ENCODE measurements around the gene PLCB1. TPM values are rescaled to one million over a fixed set of nuclear protein-coding genes. Genes with fewer than 3 reads are reported as not detected.
A peak's percentile ranks its signal among the peaks of the same experiment; 100 is the strongest.

Gene PLCB1
- total RNA-seq (2022), result 6.0 and 7.6 TPM in 2 replicates
- Bru-seq, nascent RNA, result percentile 44 among the genes with signal in this experiment
- percentile 32 among the genes with signal in this experiment for BruChase-seq, experiment 1, labeled RNA remaining after a 6-hour chase
- percentile 28 among the genes with signal in this experiment for BruChase-seq, experiment 2, labeled RNA remaining after a 2-hour chase
- long read RNA-seq, partial matches to known transcripts, result 1 of 1 reads
- long read RNA-seq, other reads (novel, unspliced or antisense), result 0 of 1 reads

GRCh38 chr20:8131598-8132483, at the start of gene PLCB1:
TSS of gene PLCB1 (plus strand) at chr20:8132266. CDS start at chr20:8132652, 386 bp downstream.
- Mint-ChIP-seq H3K27me3 (ENCODE audit: unreplicated experiment) (peaks cover 61% of the 10 kb centered on the region), H3K36me3 (ENCODE audit: insufficient read depth, unreplicated experiment) (peaks cover 11% of the 10 kb centered on the region), H3K4me1 (ENCODE audit: low read depth, unreplicated experiment) (no peaks in the 10 kb centered on the region), H3K4me3 (ENCODE audit: low read depth, unreplicated experiment) (peak within 1 kb of the TSS; percentile 68), H3K9me3 (ENCODE audit: low read depth, unreplicated experiment) (no peaks in the 10 kb centered on the region), H3K27ac (ENCODE audit: unreplicated experiment) (no peak within 1 kb of the TSS)
- no TSS peak for BruUV-seq (replicated peaks)
- intact Hi-C loops (cut with micrococcal nuclease; ENCODE audit: unreplicated experiment), result loop anchor here (1.0 to 5.0 kb wide), 4 partner anchors 173 to 590 kb away; no protein-coding TSS in a partner anchor
- DNase-seq, result peak; percentile 77
- CTCF ChIA-PET, result interaction anchor here (0.7 to 1.4 kb wide), 4 partner anchors 195 to 590 kb away, joined by 3 to 7 read pairs (median 4); no protein-coding TSS in a partner anchor
- TF ChIP-seq, protein P1, sequence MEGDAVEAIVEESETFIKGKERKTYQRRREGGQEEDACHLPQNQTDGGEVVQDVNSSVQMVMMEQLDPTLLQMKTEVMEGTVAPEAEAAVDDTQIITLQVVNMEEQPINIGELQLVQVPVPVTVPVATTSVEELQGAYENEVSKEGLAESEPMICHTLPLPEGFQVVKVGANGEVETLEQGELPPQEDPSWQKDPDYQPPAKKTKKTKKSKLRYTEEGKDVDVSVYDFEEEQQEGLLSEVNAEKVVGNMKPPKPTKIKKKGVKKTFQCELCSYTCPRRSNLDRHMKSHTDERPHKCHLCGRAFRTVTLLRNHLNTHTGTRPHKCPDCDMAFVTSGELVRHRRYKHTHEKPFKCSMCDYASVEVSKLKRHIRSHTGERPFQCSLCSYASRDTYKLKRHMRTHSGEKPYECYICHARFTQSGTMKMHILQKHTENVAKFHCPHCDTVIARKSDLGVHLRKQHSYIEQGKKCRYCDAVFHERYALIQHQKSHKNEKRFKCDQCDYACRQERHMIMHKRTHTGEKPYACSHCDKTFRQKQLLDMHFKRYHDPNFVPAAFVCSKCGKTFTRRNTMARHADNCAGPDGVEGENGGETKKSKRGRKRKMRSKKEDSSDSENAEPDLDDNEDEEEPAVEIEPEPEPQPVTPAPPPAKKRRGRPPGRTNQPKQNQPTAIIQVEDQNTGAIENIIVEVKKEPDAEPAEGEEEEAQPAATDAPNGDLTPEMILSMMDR (IDR thresholded peaks at IDR 0.05; ENCODE audit: unreplicated experiment), result peak; percentile 71

DNA sequence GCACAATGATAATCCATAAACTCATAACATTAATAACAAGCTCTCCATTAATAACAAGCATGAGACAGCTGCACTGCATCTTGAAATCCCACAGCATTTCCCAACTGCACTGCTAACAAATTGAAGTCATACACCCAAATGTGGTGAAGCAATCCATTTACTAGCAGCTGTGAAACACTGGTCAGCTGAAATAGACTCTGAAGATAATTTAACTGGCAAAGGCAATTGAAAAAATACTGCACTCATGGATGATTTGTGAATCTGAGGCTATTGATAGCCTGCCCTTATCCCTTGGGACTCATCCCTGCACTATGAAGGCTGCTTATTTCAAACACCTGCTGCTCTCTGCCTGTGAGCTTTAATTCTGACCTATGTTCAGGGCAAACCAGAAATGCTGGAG, 49.1 kb upstream of the PLCB1 start:
- Mint-ChIP-seq H3K27ac (ENCODE audit: unreplicated experiment) (no peak overlapping the region), H3K4me1 (ENCODE audit: low read depth, unreplicated experiment) (no peaks in the 10 kb centered on the region), H3K9me3 (ENCODE audit: low read depth, unreplicated experiment) (no peaks in the 10 kb centered on the region), H3K27me3 (ENCODE audit: unreplicated experiment) (no peaks in the 10 kb centered on the region), H3K4me3 (ENCODE audit: low read depth, unreplicated experiment) (no peak overlapping the region), H3K36me3 (ENCODE audit: insufficient read depth, unreplicated experiment) (no peaks in the 10 kb centered on the region)
- CTCF ChIA-PET, result no interaction called here
- intact Hi-C loops (cut with micrococcal nuclease; ENCODE audit: unreplicated experiment), result no loop called here
- no peak for DNase-seq
- TF ChIP-seq, protein P1 (IDR thresholded peaks at IDR 0.05; ENCODE audit: unreplicated experiment), result no peak
- no TSS peak for BruUV-seq (replicated peaks)

- CTCF ChIA-PET, result no interaction called here
- H3K27me3 Mint-ChIP-seq (ENCODE audit: unreplicated experiment), result no peaks in the 10 kb centered on the region
- no peak overlapping the region for H3K4me3 Mint-ChIP-seq (ENCODE audit: low read depth, unreplicated experiment)
- H3K4me1 Mint-ChIP-seq (ENCODE audit: low read depth, unreplicated experiment), result peaks cover 6% of the 10 kb centered on the region
- no peak for DNase-seq
- H3K36me3 Mint-ChIP-seq (ENCODE audit: insufficient read depth, unreplicated experiment), result no peaks in the 10 kb centered on the region
- H3K9me3 Mint-ChIP-seq (ENCODE audit: low read depth, unreplicated experiment), result no peaks in the 10 kb centered on the region
- no peak overlapping the region for H3K27ac Mint-ChIP-seq (ENCODE audit: unreplicated experiment)
- no TSS peak for BruUV-seq (replicated peaks)
- TF ChIP-seq, protein P1 (IDR thresholded peaks at IDR 0.05; ENCODE audit: unreplicated experiment), result no peak
- intact Hi-C loops (cut with micrococcal nuclease; ENCODE audit: unreplicated experiment), result no loop called here
Measured at GRCh38 chr20:8089668-8090067, 42.4 kb upstream of the PLCB1 start.

DNA sequence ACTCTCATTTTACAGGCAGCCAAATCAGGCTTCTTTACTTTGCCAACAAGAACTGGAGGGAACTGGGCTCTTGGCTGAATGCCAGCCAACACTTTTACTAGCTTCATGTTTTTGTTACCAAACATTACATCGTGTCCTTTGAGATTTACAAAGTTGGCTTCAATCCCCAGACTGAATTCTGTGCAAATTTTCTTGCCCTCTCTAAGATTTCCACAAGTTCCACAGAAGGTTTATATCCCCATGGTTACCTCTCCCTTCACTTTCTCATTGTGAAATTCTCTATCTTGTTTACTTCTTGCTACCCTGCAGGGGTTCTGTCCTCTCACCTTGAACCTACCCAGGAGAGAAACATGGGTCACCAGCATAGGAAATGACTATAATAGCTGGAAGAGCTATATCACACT, 37.6 kb upstream of the PLCB1 start:
- Mint-ChIP-seq H3K27ac (ENCODE audit: unreplicated experiment) (no peak overlapping the region), H3K27me3 (ENCODE audit: unreplicated experiment) (no peaks in the 10 kb centered on the region), H3K36me3 (ENCODE audit: insufficient read depth, unreplicated experiment) (no peaks in the 10 kb centered on the region), H3K9me3 (ENCODE audit: low read depth, unreplicated experiment) (no peaks in the 10 kb centered on the region), H3K4me1 (ENCODE audit: low read depth, unreplicated experiment) (peaks cover 6% of the 10 kb centered on the region), H3K4me3 (ENCODE audit: low read depth, unreplicated experiment) (no peak overlapping the region)
- intact Hi-C loops (cut with micrococcal nuclease; ENCODE audit: unreplicated experiment), result no loop called here
- no TSS peak for BruUV-seq (replicated peaks)
- CTCF ChIA-PET, result no interaction called here
- TF ChIP-seq, protein P1 (IDR thresholded peaks at IDR 0.05; ENCODE audit: unreplicated experiment), result no peak
- peak; percentile 3 for DNase-seq

Measured in Calu3 (cell line).